Erythroblast (primary cell): ENCODE results near the gene RLF.
A peak's percentile ranks its signal among the peaks of the same experiment; 100 is the strongest.

Experiments
- DNase-seq, 2 experiments: peaks; one replicate each; lab custom pipeline; 2025; lab: John Stamatoyannopoulos, UW
- GATA1 ChIP-seq: IDR thresholded peaks from 2 replicates; pipeline ENCODE4 v1.6.1; 2011; ENCODE audit warnings: low read depth, mild to moderate bottlenecking, control low read depth, low read length, moderate library complexity
- POLR2A ChIP-seq: IDR thresholded peaks from 2 replicates; pipeline ENCODE4 v1.6.1; 2011; ENCODE audit warnings: mild to moderate bottlenecking, low read length

RLF gene

DNA sequence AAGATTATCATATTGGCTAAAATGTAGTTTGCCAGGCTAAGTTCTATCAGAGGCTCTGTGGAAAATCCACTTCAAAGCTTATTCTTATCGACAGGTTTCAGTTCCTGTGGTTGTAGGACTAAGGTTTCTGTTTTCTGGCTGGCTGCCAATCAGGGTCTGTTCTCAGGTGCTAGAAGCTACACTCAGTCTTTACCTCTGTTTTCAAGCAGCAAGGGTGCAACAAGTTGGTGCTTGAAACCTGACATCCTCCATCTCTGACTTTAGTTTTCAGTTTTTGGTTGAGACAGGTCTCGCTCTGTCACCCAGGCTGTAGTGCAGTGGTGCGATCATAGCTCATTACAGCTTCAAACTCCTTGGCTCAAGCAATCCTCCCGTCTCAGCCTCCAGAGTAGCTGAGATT is 71.3 kb downstream of the RLF start:
- no peak for DNase-seq
- no peak for TF ChIP-seq GATA1
- TF ChIP-seq POLR2A = no peak

DNA sequence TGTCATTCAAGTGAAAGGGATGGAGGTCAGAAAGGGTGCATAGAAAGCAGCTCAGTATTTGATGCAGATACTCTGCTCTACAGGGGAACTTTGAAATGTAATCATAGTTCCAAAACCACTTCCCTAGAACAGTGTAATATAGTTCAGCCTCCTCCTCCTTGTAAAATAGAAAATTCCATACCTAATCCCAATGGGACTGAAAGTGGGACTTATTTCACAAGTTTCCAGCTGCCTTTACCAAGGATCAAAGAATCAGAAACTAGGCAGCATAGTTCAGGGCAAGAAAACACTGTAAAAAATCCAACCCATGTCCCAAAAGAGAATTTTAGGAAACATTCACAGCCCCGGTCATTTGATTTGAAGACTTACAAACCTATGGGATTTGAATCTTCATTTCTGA is 78.4 kb downstream of the RLF start:
- TF ChIP-seq POLR2A = no peak
- no peak for TF ChIP-seq GATA1
- DNase-seq = no peak

DNA sequence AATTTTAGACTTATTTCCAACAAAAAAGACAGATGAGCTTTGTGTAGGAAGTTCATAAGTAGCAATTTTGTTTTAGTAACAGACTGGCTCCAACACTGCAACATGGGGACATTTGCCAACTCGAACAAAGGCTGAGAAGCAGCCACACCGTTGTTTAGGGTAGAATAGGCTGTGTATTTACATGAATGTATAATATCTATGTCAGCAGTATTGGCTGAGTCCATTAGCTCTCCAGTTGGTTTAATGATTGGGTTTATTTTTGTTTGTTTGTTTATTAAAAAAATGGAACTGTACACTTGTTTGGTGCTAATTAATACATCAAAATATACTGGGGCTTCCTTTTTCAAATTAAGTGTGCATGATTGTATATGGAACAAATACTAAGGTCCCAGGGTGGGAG is 79.2 kb downstream of the RLF start:
- DNase-seq = no peak
- TF ChIP-seq GATA1 (no peak), POLR2A (no peak)

DNA sequence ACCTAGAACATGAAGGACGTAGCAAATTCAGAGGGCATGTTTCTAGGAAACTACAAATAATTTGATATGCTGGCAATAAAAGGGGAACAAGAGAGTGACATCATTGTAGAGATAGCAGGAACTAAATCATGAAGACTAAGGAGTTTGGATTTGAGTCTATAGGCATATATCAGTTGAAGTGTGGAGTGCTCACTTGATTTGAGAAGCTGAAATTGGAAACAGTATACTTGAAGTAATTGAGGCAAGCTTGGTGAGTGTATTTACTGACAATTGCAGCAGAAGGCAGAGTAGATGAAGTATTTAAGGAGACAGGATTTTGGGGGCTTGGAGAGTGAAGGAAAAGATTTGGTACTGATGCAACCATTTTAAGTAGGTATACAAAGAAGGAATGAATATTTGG is 80.2 kb downstream of the RLF start:
- no peak for DNase-seq
- TF ChIP-seq POLR2A (no peak), GATA1 (no peak)

DNA sequence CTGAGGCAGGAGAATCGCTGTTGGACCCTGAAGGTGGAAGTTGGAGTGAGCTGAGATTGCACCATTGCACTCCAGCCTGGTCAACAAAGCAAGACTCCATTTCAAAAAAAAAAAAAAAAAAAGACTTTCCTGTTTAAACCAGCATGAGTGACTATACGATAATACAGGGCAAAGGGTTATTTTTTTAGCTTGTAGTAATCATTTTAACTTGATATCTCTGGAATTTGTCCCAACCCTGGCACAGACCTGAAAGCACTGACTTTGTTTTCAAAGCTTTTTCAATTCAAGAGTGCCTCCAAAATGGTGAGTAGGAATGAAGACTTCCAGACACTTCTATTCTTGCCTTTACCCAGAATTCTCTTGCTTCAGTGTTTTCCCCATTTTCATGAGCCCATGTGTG is 82.2 kb downstream of the RLF start:
- TF ChIP-seq GATA1 (no peak), POLR2A (no peak)
- DNase-seq = no peak

DNA sequence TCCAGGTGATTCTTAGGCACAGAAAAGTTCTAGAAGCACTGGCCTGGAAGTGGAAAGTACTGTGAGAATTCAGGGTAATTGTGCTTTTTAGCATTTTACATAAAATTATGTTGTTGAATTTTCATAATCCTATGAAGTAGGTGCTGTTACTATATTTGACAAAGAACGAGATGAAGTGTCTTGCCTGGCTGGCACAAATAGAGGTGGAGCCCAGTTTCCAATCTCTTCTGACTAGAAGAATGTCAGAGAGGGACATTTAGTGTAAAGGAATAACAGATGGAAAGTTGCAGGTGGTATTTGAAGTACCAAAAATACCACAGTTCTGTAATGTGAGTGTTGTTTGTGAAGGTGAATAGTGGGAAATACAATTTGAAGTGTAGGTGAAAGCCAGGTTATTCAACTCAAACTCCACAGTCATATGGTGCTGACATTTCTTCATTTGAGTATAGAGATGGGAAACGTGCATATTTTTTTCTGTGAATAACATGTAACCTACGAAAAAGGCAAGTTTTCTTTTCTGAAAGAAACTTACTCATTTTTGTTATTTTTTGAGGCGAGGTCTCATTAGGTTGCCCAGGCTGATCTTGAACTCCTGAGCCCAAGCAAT is 83.1 kb downstream of the RLF start:
- no peak for TF ChIP-seq POLR2A
- TF ChIP-seq GATA1 = no peak
- no peak for DNase-seq

DNA sequence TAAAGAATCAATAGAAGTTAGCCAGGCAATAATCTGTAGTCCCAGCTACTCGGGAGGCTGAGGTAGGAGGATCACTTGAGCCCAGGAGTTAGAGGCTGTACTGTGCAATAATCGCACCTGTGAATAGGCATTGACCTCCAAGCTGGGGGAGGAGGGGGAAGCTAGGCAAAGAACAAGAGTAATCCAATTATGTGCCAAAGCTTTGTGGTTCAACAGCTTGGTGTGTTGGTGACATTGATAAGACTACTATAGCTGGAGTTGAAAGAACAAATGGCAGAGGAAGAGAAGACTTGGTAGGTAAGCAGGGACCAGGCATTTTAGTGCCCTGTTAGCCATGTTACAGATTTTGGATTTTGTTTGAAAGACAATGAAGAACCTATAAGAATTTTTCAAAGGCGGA is 84.5 kb downstream of the RLF start:
- peak in 1 of 2 experiments; percentile 22 for DNase-seq
- TF ChIP-seq GATA1 (no peak), POLR2A (no peak)

DNA sequence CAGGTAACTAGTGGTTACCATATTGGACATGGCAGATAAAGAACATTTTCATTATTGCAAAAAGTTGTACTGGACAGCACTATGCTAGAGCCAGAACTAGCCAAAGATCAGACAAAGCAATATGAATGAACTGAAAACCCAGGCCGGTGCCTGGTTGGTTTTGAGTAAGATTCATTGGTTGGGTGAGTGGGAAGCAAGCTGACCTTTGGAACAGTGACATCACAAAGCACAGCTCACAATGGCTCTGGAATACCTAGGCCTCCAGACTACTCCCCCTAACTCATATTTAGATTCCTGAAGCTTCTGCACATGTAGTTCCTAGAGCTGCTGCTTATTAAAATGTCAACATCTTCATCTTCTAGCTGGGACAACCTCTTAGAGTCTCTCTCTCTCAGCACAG is 86.5 kb downstream of the RLF start, which contains the start of gene TMCO2:
TSS of gene TMCO2 (plus strand) at position 283 of the 400 bp plus-strand sequence. CDS start at position 340, 57 bp downstream.
- DNase-seq = no peak
- TF ChIP-seq GATA1 = no peak
- no peak for TF ChIP-seq POLR2A

DNA sequence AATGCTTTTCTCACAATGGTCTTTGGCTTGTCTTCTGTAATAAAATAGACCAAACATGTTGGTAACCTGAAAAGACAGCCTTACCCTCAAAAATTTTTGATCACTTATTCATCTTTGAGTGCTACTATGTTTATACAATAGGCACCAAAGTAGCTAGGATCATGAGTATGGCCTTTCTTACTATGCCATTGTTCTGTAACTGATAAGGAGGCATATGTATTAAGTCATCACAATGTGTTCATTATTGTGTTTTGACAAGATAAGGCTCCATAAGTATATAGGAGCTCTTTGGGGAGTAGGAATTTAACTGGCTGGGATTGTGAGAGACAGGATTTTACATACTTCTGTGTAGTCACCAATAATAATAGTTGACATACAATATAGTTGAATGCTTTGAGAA is 87.2 kb downstream of the RLF start:
- no peak for TF ChIP-seq GATA1
- TF ChIP-seq POLR2A = no peak
- peak; percentile 29 to 70 for DNase-seq

DNA sequence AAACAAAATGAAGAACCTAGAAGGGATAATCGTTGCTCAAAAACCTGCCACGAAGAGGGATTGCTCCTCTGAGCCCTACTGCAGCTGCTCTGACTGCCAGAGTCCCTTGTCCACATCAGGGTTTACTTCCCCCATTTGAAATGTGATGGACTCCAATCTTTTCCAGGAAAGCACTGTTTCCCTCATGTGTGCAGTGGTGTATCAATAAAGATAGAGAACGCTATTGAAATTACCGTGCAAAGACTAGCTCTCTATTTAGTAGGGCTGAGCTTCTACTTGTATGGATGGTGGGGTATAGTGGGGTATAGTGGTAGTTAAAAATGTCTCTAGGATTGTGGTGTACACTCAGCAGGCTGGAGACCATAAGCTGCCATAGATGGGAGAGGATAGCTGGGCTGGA is 90.3 kb downstream of the RLF start:
- TF ChIP-seq POLR2A (no peak), GATA1 (no peak)
- no peak for DNase-seq

DNA sequence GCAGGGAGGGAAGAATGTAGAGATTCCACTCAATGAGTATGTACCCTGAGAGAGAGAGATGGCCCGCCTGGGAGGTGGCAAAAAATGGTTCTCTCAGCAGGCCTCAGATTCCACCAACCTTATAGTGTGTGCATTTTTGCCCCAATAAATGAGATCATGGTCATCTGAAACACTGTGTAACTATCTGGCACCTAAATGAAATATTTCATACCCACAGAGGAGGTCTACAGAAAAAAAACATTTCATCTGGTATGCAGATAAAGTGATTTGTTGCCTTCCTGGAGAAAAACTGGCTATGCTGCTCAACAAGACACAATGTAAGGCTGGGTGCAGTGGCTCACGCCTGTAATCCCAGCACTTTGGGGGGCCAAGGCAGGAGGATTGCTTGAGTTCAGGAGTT is 91.4 kb downstream of the RLF start:
- TF ChIP-seq POLR2A (no peak), GATA1 (no peak)

DNA sequence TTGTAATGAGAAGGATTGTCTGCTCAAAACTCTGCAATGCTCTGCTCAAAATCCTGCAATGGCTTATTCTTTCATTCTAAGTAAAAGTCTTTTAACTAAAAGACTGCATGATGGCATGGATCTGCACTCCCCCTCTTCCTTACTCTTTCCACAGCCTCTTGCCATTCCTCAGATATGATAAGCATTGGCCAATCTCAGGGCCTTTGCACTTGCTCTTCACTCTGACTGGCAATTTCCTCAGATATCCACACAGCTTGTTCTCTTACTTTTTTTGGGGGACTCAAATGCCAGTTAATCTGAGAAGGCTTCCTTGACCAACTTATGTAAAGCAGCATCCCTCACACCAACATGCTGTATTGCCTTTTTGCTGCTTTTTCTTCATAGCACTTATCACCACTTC is 94.0 kb downstream of the RLF start:
- TF ChIP-seq GATA1 = no peak
- TF ChIP-seq POLR2A = no peak

More for the DNA sequence above, 91.4 kb downstream of the RLF start:
- no peak for DNase-seq

DNA sequence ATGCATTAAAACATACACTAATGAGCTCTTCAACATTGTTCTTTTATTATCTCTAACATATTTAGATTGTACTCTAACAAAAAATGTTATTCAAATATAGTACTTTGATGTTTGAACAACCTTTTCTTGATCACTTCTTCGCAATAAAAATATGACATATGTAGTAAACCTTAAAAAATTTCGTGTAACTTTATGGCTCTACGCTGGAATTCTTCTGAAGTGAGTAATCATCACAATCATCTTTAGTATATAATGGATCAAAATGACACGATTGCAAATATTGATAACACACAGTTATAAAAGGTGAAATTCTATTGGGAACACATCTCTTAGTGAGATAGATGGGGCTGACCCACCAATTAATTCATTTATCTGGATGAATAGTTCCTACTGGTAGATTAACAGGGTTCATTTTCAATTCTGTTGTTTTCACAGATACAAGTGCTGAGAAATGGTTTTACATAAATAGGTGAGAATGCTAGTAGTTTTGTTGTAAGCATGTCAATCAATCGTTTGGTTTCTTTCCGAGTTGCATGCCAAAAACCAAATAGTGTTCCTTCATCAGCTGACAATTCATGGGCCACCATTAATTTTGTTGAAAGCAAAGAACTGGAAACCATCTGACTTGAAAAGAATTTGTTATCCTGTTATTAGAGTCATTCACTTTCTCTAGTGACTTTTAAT is 95.4 kb downstream of the RLF start:
- no peak for TF ChIP-seq GATA1
- TF ChIP-seq POLR2A = no peak
- peak; percentile 38 to 57 for DNase-seq

More for the DNA sequence above, 94.0 kb downstream of the RLF start:
- no peak for DNase-seq

DNA sequence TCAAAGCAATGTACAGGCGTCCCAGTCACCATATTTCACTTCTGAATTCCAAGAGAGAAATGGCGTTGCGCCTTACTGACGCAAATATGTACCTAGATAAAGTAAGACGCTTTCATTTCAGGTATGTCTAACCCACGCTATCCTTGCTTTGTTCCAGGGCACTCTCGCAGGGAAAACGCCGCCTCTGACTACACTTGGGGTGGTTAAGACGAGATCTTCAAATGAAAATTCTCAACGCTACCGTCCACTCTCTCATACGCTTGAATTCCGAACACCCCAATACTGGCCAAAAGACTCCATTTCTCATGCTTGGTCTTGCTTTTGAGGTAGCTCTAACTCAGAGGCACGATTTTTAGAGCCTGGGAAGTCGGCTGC is 96.1 kb downstream of the RLF start:
- peak in 1 of 2 experiments; percentile 85 for DNase-seq
- TF ChIP-seq GATA1 (no peak), POLR2A (no peak)
